HG03135 (cell line): ENCODE data around the gene SH3D21.

Experiments
- ATAC-seq: cut with Tn5 transposase; IDR thresholded peaks from one replicate; pipeline ENCODE4 v1.9.1; 2021; ENCODE audit warnings: mild to moderate bottlenecking, moderate library complexity; ENCODE audit not compliant: unreplicated experiment

SH3D21 gene

DNA sequence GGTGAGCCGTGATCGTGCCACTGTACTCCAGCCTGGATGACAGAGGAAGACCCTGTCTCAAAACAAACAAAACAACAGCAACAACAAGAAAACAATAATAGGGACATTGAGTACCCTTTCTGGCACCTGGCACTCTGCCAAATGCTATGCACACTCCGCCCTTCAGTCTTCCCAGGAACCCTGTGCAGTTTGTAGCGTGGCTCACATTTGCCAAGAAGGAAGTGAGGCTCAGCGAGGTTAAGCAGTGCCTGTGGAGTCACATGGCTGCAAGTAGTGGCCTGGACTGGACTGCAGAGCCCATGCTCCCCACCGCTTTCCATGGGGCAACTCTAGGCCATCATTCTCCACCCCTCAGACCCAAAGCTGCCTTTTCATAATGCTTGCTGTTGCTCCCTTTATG lies 22.5 kb downstream of the SH3D21 start:
- ATAC-seq, result no peak

DNA sequence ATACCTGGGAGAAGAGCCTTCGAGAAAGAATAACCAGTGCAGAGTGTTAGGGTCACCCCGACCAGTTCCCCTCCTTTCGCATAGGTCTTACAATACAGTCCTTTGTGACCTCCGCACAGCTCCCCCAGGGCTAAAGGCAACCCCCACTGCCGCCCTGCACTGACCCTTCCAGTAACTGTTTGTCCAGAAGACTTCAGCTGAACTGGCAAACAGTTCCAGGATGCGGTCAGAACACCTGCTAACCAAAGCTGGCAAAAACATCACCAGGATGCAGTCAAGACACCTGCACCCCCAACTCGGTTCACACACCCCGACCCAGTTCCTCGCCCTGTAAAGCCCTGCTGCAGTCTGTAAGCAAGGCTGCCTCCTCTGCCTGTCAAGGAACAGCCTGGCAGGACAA lies 23.6 kb downstream of the SH3D21 start:
- ATAC-seq, result no peak

DNA sequence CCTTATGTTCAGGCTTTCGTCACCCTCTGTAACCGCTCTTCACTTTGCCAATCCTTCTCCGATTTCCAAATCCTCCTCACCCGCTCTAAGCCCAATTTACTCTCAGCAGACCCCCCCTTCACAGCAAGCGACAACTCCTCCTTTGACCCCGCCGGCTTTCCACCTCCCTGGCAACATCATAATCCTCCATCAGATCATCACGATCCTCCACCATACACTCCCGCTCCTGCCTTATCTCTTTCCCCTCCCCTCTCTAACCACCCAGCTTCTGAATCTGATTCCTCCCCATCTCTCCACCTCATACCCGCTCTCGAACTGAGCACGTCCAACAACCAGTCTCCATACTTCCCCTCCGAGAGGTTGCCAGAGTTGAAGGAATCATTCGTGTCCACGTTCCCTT lies 24.8 kb downstream of the SH3D21 start:
- ATAC-seq, result no peak

DNA sequence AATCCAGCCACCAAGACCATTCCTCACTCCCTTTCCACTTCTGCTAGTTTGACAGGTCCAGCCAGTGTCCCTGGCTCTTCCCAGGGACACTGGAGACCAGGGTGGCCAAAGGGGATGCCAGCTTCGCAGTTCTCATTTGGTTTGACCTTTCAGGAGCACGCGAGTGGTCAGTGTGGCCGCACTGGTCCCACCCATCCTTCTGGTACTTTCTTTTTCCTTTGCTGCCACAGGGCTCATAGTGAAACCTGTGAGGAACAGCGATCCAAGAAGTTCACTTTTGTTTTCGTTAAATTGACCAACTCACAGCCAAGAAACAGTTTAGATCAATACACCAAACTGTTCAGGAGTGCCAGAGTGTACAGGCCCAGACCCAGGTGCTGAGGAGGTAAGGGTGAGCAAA lies 31.7 kb downstream of the SH3D21 start:
- no peak for ATAC-seq

DNA sequence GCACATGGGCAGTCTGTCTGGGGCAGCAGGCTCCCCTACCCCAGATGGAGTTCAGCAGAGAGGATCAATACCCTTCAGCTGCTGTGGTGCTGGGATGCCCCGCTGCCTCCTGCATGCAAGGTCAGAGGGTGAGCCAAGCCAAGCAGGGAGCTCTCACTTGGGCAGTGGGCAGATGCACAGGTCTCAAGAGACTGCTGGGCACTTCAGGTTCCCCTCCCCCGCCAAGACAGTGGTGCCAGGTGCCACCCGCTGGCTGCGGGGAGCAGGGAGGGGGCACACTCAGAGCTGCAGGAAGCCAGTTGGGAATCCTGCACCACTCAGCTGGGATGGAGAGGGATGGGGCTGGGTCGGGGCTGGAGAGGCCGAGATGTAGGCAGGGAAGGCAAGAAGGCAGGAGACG lies 33.0 kb downstream of the SH3D21 start:
- no peak for ATAC-seq

DNA sequence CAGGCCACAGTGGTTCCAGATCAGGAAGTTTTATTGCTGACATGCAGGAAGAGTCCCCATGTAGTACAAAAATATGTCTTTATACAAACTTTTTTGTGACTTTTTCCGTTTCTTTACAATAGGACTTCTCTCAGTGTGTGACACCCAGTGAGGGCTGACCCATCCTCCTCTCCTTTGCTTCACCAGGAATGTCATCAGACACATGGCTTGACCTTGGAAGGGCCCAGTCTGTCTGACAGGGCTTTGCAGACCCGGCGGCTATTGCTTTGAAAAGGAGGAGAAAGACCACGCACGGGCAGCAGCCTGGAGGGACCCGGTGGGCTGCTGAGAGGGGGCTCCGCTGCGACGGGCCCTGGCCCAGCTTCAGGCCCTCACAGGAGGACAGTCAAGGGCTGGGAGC lies 33.4 kb downstream of the SH3D21 start:
- no peak for ATAC-seq

DNA sequence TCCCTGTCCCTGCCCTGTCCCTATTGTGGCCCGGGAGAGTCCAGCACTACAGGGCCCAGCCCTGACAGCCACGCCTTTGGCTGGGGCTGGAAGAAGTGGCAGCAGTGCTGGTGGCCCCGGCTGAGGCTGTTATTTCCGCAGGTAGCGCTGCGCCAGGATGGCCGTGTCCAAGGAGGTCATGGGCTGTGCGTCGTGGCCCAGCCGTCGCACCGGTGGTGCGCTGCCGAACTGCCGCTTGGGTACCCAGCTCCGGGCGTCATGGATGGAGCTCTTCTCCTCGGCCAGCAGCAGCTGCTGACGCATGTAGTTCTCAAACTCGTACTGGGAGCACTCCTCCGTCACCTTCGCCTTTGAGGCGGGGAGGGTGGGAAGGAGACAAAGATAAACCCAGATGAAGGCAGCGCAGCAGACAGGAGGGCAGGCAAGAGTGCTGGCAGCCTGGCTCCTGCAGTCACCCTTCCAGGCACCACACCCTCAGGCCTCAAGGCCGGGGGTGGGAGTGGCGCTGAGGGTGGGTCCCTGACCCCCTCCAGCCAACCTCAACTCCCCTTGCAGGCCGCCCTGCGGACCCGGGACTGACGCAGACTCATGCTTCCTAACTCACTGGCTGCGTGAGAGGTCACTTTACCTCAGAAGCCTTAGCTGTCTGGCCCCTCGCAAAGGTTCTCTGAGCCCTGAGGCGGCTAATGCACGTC lies 35.6 kb downstream of the SH3D21 start:
- no peak for ATAC-seq

DNA sequence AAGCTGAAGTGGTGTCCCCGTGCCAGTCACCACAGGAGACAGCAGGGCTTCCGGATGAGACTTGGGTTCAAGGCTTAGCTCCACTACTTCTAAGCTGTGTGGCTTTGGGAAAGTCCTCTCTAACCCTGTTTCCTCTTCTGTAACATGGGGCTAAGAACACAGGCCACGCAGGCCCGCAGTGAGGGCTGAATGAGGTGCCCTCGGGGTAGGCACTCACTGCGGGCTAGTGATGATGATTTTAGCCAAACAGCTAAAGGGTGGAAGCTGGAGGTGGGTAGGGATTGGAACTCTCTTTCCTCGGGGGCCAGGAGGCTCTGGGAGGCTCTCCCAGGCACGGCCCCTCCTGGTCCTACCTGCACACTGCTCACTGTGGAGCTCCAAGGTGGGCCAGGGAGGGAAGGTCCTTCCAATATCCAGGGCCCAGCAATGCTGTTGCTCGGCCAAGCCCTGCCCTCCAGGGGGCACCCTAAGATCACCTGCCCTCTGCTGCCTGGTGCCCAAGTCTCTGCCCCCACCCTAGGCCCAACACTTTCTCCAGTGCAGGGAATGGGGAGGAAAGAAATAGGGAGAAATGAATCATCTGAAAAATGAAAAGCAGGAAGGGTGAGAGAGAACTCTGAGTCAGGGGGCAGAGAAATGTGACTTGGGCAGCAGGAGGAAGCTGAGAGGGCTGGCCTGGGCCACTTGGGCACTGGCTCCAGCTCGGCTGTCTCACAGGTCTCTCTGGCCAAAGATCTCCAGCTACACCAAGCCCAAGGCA lies 36.4 kb downstream of the SH3D21 start:
- ATAC-seq, result no peak

DNA sequence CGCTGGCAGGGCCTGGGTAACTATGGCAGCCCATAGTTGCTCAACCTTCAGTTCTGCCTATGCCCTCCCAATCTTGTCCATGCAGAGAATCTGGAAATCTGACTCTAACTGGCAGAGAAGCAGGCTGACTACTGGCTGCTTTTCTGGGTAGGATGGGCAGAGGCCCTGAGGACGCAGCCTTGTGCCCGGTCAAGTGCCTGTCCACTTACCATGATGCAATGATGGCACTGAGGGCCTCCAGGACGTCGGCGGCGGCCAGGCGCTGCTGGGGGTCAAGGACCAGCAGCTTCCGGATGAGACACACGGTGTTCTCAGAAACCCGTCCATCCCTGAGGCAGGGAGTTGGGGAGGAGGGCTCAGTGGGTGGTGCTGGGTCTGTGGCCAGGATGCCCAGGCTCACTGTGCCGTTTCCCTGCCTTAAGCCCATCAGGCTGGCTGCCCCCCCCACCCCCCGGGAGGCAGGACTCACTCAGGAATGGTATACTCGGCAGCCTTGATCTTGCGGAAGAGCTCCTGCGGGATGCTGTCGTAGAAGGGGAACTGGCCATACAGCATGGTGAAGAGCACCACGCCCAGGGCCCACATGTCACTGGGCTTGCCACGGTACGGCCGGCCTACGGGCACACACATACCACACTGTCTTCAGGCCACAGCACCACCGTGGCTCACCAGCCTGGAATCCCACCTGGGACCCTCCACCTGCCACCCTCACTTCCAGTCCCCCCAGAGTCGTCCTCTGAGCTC lies 37.7 kb downstream of the SH3D21 start:
- ATAC-seq, result no peak

DNA sequence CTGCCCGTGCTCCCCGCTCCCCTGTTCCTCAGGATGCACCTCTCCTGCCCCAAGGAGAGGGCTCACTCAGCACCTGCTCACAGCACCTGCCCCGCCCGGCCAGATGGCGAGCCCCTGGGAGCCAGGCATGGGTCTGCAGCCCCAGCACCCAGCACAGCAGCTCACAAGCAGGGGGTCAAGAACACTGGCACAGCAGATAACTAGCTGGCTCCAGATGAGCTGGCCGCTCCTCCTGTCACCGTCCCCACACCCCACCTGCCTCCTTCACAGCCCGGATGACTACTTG lies 38.2 kb downstream of the SH3D21 start:
- ATAC-seq, result no peak

DNA sequence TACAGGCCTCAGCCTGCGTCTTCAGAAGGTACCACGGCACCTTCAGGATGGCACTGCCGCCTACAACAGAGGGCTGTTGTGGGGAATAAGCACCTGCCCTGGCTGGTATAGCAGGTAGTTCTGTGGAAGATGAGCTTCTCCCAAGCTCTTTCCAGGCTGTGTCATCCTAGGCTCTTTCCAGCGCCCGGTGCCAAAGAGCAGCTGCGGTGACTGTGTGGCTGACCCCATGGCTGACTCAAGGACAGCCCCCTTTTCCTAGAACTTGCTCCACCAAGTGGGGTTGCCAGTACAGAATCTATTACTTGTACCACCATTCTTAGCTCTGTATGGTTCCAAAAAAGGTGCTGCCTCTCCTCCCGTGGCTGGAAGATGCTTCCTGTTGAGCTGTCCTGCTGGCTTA lies 39.2 kb downstream of the SH3D21 start:
- ATAC-seq, result no peak

DNA sequence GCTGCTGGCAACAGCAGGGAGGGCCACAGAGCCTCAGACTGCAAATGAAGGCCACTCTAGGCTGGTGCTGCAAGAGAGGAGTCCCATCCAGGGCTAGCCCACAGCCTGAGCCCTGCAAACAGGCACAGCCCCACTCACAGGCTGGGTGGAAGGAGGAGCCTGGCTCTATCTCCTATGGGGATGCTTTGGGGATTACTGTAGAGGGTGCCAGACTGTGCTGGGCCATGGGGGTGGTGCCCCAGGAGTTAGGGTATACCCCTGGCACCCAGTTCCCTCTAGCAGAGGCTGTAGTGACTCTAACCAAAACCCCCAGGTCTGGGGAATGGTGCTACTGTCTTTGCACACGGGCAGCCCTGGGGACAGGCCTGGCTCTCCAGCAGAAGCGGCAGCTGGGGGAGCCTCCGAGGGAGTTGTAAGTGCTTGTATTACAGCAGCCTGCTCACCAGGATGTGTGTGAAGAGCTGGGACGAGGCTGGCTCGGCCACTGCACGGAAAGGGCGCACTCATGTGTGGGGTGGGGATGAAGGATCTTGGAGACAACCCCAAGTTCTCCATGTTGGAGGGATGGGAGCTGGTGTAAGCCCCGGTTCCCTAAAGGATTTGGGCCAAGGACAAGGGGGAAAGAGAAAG lies 40.7 kb downstream of the SH3D21 start:
- no peak for ATAC-seq

DNA sequence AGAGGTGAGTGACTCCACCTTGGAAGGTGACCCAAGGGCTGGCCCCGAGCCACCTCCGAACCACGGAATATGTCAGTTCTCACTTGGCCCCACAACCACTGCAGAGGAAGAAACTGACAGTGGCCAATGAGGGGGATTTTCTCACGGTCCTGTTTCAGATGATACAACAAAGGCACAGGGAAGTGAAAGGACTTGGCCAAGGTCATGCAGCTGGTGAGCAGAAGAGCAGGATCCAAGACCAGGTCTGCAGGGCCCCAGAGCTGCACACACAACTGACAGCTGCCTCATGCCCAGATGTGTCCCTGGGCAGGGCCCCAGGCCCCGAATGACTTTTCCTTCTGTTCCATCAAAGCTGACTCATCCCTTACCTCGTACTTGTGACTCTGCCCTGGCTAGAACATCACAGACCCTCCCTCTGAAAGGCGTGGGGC lies 43.1 kb downstream of the SH3D21 start:
- ATAC-seq, result peak; percentile 63

DNA sequence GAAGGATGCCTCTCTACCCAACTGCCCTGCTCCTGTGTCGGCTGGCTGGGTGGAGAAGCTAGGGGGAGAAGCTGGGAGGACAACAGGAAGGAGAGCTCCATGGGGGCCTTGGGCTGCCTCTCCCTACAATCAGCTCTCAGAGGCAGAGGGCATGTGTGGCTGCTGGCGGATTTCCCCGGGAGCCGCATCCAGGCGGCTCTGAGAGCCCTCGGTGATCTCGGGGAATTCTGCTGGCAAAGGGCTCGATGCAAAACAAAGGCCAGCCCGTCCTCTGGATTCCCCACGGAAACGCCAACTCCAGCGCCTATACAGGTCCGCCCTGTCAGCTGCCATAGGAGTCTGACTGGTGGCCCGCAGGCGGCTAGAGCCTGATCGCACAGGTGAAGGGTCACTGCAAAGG lies 43.7 kb downstream of the SH3D21 start:
- ATAC-seq, result no peak

DNA sequence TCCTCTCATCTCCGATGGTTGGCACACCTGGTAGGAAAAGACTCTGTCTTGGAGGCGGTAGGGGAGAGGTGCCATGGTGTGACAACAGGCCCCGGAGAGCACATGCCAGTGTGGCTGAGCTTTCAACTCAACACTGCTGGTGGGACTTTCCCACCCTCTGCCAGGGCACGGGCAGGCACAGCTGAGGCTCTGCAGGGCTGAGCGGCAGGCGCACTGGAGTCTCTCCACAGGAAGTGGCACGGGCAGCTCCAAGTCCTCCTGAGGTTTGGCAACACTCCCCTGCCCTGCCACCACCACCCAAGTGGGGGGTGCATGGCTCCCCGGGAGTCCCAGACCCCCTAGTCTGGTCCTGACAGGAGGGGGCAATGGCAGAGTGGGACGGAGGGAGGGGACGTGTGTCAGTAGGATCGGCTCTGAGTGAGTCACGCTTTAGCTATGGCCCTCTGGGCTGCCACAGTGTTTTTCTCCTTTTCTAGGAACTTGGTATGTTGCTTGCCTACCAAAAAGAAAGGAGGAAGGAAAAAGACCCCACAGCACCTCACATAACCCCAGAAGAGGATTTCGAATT lies 44.6 kb downstream of the SH3D21 start:
- ATAC-seq, result no peak

DNA sequence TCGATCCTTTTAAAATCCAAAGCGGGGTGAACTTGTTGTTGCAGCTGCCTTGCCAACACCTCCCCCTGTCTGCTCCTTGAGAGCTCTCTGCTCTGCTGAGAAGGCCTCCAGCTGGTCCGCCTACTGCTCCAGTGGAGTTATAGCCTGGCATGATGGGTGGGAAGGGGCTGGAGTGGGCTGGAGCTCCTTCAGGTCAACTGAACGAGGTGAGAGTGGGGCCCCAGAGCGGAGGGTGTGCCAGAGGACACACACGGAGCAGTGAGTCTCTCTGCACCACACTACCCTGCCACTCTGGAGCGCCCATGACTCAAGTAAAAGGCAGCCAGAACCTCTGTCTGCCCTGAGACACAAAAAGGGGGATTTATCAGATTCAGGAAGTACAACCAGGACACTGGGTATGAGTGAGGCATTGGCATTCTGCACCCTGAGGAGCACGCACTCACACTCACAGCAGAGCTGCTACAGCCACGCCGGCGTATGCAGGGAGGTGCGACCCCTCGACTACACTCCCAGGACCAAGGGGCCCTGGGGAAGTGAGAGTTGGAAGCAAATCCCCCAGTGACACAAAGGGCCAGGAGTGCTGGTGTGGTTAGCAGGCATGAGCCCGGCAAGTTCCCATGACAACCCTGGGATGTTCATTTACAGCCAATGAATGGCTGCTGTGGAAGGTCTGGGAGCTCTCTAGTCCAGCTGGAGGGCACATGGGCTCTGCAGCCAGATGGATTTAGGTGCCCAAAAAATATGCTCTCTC lies 45.2 kb downstream of the SH3D21 start:
- no peak for ATAC-seq

DNA sequence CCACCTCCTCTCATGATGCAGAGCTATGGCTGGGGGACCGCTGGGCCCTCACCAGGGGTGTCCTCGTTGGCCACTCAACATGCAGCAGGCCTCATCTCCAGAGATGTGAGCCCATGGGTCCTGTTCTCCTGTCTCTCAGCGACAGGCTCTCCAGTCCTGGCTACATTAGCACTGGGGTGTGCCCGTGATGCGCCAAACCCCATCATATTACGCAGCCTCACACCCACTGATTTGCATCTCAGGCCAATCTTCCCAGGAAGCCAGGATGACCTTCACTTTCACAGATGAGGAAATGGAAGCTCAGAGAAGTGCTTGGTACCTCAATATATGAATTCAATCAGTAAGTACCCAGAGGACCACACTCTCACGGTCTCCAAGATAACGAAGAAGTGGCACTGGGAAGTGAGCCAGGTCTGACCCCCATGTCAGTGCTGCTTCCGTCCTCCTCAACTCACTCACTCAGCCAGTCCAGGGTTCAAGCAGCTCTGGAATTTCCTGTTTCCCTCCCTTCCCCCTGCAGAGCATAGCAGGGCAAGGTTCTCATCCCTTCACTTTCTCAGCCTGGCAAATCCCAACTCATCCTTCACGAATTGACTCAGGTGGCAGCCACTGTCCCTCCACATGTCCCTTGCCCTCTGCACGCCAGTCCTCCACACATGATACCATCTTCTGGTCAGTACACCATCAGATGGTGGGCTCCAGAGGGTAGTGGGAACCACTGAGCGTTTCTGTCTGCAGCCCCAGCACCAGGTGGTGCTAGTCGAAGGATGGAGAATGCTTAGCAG lies 46.1 kb downstream of the SH3D21 start:
- no peak for ATAC-seq

DNA sequence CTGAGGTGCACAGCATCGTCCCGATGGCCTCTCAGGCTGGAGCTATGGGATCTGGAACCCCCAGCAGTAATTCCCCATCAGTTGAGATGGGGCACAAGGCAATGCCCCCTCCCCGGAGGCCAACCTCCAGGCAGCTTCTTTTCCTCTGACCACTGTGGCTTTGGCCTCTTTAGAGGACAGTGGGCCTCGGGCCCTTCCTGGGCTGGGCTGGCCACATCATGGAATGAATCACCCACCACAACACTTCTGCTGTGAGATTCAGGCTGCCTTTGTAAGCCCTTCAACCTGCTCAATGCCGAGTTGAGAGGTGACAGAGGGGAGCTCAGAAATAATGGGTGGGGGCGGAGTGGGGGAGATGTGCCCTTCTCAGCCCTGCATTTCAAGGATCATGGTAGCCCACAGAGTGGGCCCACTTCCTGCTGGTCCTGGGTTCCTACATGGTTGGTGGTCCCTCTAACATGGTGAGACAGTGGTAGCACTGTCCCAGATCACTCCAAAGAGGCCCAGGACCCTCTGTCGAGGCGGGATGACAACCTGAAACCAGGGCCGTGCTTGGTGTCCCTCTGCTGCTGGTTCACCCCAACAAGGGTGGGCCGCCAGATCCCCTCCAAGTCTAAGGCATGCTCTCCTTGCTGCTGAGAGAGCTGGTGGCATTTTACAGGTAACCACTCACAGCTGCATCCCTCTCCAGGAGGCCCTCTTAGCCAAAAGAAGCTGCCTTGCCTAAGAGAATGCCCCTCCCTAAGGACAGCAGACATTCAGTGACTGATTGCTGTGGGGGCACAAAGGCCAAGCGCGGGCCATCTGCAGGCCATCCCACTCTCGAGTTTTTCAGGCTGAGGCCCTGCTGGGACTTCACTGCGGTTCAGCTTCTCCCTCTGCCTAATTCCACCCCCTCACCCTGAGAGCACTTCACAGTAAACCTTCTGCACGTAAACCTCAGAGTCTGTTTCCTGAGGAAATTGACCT lies 47.0 kb downstream of the SH3D21 start:
- ATAC-seq, result no peak

DNA sequence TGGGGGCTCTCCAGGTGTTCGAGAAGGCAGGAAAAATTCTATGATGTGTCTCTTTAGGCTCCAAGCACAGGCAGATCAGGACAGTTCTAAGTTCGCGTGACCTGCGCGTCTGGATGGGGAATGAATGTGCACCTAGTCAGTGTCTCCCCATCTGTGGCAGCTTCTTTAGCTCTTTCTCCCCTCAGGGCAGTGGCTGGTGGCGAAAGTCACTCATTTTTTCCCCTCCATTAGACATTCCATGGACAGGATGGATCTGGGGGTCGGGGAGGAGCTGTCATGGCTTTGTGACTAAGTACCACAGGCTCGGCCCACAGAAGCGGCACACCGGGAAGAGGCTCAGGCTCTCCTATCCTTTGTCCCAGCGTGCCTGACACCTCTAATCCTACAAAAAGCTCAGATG lies 48.3 kb downstream of the SH3D21 start:
- ATAC-seq, result no peak
